GM11168 (cell line): ENCODE results near the gene ZNF737.
"Not testable (repeated sequence)": the region's sequence is repeated elsewhere in the genome, so short reads cannot be mapped to it uniquely, and the experiment has no call there.

Experiments used
- in situ Hi-C: fragments of 300-500 bp; cut with MboI; formaldehyde crosslinking; loops from one replicate; pipeline ENCODE4 v1.12.0; 2022; ENCODE audit warnings: low sequenced_read_pairs; ENCODE audit not compliant: unreplicated experiment

ZNF737 gene

GRCh38 chr19:20565321-20566018 lies at the start of gene ZNF737:
Gene ZNF737, minus strand, starts transcription at chr19:20565781. Its CDS starts 141 bp downstream, at chr19:20565640.
- in situ Hi-C loops = no loop called here

GRCh38 chr19:20614971-20615370 lies 49.4 kb upstream of the ZNF737 start:
- in situ Hi-C loops = not testable (repeated sequence)

- in situ Hi-C loops = no loop called here
These were observed 47.2 kb upstream of the ZNF737 start for GRCh38 chr19:20612711-20613316.

- in situ Hi-C loops = no loop called here
These were observed 46.3 kb upstream of the ZNF737 start for GRCh38 chr19:20611866-20612265.

GRCh38 chr19:20607943-20608342 lies 42.4 kb upstream of the ZNF737 start:
- in situ Hi-C loops = no loop called here

- in situ Hi-C loops = no loop called here
These were observed 7.0 kb downstream of the ZNF737 start for GRCh38 chr19:20558571-20558970.

GRCh38 chr19:20558011-20558410 lies 7.6 kb downstream of the ZNF737 start:
- in situ Hi-C loops = no loop called here

GRCh38 chr19:20544667-20545333 lies 20.8 kb downstream of the ZNF737 start:
- in situ Hi-C loops = not testable (repeated sequence)

- in situ Hi-C loops = not testable (repeated sequence)
These were observed 35.3 kb downstream of the ZNF737 start for GRCh38 chr19:20530303-20530702.

- in situ Hi-C loops = no loop called here
These were observed 52.2 kb downstream of the ZNF737 start for GRCh38 chr19:20513189-20513904.

GRCh38 chr19:20503476-20503875 lies 62.1 kb downstream of the ZNF737 start:
- in situ Hi-C loops = no loop called here
